ENCODE measurements around the gene CC2D2A. TPM values are rescaled to one million over a fixed set of nuclear protein-coding genes. Genes with fewer than 3 reads are reported as not detected.
A peak's percentile ranks its signal among the peaks of the same experiment; 100 is the strongest.

The CC2D2A gene
- total RNA-seq, 1 experiment from 2014 or later = 2.9 TPM

DNA sequence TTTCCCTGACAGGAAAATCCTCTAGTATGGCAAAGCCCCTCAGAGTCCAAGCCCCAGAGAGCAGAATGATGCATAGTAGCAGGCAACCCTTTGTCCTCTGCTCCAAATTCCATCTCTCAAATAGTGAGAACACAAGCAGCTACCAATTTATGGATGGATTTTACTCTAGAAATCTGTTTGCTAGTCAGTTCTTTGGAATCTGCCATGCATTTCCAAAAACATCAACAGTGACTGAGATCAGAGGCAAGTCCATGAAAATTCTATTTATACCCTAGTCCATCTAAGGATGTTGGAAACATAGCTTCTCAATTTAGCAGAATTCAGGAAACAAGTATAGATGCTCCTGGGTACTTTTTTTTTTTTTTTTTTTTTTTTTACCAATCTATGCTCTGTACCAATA, 10.0 kb upstream of the CC2D2A start:
- DNase-seq (ENCODE audit: low spot score) = no peak

DNA sequence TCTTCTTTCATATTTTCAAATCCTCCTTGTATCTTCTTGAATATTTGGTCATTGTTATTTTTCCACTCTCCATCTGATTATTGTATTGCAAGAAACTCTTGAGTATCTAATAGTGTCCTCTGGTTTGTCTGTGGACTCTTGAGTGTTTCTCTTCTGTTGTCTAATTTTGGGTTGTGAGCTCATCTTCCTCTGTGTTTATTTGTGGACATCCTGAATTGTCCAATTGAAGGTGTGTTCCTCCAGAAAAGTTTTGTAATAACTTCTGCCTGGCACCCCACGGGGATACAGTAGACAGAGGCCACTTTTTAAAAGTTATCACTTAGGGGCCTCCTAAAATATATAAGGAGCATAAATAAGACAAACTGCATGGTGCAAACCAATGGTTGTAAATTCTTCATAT, 3.1 kb upstream of the CC2D2A start:
- no peak for DNase-seq (ENCODE audit: low spot score)

DNA sequence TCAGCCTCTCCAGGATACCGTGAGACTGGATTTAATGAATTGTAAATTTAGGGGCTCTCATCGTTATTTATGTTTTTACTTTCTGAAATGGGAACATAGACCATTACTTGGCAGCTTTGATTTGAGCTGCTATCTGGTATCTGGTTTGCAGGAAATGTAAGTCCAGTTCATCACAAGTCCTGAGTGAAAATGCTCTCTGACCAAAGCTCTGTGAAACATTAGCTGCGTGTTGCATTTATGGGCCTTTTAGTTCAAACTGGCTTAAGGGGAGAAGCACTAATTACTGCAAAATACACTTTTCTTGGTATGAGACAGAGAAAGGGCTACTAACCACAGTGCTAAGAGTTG, 420 bp downstream of the CC2D2A start:
- no peak for DNase-seq (ENCODE audit: low spot score)

DNA sequence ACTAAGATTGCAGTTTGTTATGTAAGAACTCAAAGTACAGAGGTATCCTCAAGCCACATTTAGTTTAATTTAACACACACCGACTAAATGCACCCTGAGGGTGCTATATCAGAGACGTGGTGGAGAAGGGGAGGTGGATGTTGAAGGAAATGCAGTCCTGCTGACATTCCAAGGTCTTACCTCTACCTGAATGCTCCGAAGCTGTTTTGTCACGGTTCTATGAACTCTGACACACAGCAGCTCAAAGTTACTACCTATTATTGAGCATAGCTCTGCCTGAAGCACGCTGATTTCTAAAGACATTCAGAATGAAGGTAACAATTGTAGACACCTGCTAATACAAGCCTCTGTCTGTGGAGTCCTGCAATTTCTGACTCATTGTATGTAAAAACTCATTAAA, 6.7 kb downstream of the CC2D2A start:
- DNase-seq (ENCODE audit: low spot score) = no peak

DNA sequence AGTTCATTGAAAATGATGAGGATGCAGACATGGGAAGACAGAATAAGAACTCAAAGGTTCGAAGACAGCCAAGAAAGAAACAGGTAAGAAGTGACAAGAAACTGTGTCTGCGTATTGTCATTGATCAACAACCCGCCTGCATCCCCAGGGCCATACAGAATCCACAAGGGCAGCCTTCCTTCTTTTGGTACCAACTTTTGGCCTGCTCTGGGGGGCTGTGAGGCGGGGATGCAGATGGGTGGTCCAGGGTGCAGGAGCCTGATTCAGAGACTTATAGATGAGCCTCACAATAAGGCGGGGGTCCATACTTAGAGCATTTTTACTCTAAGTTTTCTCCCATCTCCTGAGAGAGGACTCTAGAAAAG, 9.0 kb downstream of the CC2D2A start:
- DNase-seq (ENCODE audit: low spot score) = no peak

DNA sequence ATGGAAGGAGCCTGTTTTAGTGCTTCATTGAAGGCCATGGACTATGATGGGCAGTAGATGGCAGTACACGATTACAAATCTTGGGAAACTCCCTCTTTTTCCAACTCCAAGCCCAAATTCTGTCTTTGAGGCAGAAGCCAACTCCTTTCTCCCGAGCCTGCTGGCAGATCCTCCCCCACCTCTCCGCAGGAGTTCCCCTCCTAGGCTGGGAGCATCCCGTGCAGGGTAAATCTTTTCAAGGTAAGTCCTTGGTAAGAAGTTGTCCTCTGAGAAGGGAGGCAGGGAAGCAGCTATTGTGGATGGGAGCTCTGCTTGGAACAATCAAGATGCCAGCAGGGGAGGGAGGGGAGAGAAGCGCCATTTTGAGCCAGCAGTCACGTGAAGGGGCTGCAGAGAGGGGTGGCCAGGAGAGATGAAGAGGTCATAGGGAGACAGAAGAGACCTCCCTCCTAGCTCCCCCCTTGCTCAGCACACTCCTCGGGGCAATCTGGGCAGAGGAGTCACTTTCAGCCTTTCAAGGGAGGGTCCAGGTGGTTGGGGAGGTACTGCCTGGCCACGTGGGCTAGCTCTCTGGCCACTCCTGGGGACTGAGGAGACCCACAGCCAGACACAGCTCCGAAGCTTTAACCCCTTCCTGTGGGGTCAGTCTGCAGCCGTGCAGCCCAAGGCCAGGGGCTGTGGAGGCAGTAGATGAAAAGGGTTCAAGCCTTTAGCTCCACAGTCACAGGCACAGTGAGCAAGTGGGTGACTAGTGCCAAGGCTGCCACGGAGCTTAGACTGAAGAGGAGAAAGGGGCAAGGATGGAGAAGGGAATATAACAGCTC, 9.6 kb downstream of the CC2D2A start:
- peak; percentile 87 for DNase-seq (ENCODE audit: low spot score)

DNA sequence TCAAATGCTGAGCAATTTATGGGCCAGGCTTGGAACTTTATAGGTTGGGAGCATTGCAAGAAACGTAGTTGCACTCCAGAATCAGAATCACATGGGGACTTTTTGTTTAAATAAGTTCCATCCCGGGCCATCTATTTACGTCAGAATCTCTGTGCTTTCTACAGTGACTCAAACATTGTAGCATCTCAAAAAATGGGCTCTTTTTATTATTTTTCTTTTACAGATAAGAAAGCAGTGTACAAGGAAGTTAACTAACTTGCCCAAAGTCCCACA, 10.2 kb downstream of the CC2D2A start:
- DNase-seq (ENCODE audit: low spot score) = no peak

DNA sequence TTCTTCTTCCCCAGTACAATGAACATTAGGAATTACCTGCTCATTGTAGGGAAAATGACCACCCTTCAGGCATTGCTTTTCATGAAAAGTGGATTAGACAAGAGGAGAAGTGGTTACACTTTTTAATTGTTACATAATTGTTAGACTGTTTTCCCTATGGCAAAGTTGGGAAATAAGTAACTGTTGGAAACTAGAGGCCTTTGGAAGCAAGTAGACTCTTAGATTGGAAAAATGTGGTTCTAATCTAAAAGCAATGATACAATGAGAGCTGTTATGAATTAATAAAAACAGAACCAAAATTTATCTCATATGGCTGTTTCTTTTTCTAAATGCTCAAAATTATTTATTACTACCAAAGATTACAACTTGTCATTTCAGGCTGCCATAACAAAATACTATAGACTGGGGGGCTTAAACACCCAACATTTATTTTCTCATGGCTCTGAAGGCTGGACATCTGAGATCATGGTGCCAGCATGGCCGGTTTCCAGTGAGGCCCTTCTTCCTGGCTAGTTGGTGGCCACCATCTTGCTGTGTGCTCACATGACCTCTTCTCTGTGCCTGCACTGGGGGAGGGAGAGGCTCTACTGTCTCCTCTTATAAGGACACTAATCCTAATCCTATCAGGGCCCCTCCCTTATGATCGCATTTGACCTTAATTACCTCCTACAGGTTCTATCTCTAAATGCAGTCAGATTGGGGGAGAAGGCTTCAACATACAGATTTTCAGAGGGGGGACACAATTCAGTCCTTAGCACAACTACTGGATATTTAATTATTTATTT, 12.5 kb downstream of the CC2D2A start:
- no peak for DNase-seq (ENCODE audit: low spot score)

DNA sequence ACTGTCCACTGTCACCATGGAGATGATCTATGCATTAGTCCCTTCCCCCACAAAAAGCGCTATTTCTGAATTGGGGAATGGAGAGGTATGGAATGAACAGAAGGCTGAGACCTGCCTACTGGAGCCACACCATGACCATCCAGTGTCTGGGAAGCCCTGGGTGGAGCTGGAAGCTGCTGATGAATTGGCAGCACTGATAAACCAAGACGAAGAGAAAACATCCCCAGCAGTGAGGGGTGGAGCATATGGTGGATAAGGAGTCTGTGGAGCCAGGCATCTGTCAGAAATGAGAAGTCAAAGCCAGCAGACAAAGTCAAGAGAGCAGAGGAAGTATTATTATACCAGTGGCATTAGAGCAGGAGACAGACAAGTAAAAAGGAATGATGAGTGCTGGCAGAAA, 13.2 kb downstream of the CC2D2A start:
- no peak for DNase-seq (ENCODE audit: low spot score)

DNA sequence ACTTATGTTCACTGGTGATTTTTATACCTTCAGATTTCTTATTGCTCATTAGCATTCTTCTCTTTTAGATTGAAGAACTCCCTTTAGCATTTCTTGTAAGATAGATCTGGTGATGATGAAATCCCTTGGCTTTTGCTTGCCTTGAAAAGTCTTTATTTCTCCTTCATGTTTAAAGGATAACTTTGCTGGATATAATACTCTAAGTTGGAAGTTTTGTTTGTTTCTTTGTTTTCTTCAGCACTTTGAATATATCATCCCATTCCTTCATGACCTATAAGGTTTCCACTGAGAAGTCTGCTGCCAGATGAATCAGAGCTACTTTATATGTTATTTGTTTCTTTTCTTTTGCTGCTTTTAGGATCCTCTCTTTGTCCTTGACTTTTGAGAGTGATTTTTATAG, 18.5 kb downstream of the CC2D2A start:
- no peak for DNase-seq (ENCODE audit: low spot score)

DNA sequence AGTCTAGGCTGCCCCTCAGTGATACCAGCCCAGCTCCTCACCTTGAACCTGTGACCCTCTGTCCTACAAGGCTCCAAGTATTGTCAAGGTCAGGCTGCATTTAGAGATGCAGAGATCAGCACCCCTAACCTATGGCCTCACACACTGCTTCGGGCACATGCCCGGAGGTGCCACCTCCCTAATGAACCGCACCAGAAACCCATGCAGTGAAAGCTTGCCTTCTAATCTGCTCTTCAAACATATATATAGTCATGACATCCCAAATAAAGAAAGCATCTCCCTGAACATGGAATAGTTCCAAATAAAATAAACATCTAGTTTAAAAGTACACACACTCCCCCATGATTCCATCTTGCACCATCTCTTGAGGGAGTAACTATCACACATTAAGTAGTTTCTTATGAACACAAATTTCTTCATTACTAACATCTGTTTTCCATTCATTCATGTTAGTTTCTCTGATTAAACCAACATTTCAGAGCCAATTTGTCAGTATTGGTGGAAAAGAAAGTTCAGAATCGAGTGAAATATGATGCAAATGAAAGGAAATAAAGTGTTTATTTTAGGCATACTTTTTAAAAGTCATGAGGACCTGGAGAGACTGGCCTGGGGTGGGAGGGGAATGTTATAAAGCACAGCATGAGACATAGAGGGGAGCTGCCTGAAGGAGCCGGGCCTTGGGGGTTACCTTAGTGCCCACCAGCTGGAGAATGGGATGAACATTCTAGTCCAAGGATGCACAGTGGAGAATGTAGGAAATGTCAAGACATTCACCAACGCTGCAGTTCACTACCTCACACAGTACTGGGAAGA, 19.2 kb downstream of the CC2D2A start:
- no peak for DNase-seq (ENCODE audit: low spot score)

DNA sequence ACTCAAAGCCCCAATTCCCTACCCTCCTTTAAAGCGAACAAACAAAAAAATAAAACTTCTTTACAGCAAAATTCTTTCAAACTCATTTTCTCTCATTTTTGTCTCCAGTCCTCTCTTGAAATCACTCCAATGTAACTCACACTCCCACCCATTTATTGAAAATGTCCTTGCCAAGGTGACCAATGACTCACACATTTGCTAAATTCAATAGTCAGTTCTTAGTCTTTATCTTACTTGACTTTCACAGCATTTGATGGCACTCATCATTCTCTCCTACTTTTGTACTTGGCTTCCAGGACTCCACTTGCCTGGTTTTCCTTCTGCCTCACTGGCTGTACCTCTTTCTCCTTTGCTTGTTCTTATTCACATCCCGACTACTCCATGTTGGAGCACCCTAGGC, 19.9 kb downstream of the CC2D2A start:
- DNase-seq (ENCODE audit: low spot score) = no peak

DNA sequence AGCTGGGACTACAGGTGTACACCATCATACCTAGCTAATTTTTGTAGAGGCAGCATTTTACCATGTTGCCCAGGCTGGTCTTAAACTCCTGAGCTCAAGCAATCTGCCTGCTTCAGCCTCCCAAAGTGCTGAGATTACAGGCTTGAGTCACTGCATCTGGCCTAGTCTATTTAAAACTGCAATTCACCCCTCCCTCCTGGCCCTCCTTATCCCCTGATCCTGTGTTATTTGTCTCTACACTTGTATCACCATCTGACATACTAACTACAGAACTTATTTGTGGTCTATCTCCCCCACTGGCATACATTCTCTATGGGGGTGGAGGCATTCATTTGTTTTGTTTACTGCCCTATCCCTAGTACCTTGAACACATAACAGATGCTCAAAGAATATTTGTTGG, 23.7 kb downstream of the CC2D2A start:
- no peak for DNase-seq (ENCODE audit: low spot score)

DNA sequence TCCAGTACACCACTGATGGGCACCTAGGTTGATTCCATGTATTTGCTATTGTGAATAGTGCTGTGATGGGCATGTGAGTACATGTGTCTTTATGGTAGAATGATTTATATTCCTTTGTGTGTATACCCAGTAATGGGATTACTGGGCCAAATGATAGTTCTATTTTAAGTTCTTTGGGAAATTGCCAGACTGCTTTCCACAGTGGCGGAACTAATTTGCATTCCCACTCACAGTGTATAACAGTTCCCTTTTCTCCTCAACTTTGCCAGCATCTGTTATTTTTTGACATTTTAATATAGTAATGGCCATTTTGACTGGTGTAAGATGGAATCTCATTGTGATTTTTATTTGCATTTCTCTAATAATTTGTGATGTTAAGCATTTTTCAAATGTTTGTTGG, 25.9 kb downstream of the CC2D2A start:
- no peak for DNase-seq (ENCODE audit: low spot score)

DNA sequence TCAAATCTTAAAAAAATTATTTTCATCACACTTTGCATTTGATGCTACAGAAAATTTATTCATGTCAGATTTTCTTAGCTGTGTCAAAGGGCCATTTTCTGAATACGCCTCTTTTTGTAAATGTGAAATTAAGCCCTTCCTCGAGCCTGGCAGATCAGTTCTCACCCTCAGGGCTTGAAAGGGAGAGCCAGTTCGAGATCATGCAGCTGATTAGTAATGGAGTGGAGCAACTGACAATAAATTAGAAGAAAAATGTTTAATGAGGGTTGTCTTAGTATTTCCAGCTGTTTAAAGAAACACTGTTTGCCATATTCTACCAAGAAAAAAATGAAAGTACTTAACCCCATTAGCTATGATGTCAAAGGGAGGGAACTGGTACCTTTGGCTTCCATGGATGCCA, 28.7 kb downstream of the CC2D2A start:
- DNase-seq (ENCODE audit: low spot score) = no peak

DNA sequence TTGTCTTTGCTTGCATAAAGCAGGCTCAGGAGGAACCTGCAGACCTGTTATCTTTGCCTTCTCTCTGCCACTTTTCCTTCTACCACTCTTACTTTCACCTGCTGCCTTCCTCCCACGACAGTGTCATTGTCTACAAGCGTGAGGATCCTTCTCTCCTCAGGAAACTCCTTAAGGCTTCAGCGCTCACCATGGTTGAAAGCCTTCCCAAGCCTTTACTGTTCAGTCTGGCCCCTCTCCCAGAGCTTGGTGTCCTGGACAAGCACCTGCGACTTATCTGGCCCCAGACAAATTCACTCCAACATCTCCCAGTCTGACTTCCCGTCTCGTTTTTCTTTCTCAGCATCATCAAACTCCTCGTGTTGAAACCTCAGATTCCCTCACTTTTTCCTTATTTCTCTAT, 31.0 kb downstream of the CC2D2A start:
- DNase-seq (ENCODE audit: low spot score) = no peak

DNA sequence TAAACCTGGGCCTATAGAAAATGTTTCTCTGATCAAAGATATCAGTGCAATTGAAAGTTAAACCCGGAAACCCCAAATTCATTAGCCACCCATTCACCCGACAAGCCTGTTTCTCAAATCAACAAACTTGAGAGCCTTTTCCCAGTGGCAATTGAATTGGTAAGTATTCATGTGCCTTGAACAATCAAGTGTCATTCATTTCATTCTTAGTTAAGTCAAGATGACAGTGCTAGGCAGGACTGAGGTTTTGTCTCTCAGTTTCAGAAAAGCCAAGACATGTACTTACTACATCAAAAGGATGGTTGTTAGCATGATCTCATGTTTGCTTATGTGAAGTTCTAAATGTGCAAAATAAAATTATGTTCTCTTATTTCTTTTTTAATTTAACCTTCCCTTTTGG, 32.3 kb downstream of the CC2D2A start:
- DNase-seq (ENCODE audit: low spot score) = no peak

DNA sequence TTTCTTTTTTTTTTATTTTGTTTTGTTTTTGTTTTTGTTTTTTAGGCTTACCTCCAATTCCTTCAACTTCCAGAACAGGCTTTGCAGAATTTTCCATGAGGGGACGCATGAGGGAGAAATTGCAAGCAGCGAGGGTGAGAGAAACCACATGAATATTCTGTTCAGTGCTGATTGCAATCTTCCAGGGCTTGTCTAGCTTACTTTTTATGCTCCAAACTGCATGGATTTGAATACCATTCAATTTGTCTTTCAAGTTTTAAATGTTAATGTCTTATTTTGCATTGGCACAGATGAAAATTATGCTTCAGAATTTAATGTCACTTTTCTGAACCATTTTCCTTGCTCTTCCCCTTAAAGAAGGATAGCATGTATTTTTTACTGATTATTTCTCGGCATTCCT, 32.7 kb downstream of the CC2D2A start:
- DNase-seq (ENCODE audit: low spot score) = no peak

DNA sequence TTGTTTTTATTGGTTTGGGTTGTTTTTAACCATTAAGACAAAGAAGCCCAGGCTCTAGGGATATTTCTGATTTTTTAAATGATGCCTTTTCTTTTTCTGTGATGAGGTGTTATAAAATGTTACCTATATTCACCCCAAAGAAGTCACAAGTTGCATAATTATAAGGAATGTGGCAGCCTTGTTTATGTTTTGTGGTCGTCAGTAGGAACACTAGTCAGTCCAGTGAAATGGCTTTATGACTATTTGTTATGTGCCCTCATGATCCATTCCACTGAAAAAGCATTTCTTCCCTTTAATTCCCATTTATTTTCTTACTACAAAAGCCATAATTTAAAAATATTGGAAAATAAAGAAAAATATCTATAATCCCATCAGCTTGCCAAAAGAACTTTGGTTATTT, 34.4 kb downstream of the CC2D2A start:
- no peak for DNase-seq (ENCODE audit: low spot score)

DNA sequence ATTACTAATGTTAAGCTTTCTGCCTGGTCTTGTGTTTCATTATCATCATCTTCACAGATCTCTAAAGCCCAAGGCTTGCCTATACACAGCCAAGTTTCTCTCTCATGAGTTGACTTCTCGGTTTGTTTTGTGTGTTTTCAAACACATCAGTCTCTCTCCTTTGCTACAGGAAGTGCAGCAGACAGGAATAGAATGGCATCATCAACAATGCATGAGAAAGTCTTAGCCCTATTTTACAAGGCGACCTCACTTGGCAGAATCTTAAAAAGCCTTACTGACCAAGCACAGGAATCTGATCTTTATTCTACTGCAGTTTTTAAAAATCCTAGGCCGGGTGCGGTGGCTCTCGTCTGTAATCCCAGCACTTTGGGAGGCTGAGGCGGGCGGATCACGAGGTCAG, 36.8 kb downstream of the CC2D2A start:
- DNase-seq (ENCODE audit: low spot score) = no peak

DNA sequence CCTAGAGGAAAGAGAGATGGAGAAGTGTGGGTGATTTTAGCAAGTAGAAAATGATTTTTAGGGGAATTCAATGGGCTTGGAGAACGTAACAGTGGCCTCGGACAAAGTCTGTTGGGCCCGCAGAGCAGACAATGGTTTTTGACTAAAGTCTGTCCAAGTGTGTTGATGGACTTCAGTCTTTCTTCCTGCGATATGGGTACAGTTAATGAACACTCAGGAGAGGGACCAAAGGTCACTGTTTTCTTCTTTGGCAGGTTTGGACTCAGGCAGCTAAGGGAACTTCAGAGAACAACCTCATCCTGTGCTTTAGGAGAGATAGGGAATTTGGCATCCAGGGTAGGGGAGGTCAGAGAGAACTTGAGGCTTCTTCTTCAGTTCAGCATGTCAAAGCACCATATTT, 38.0 kb downstream of the CC2D2A start:
- DNase-seq (ENCODE audit: low spot score) = no peak

DNA sequence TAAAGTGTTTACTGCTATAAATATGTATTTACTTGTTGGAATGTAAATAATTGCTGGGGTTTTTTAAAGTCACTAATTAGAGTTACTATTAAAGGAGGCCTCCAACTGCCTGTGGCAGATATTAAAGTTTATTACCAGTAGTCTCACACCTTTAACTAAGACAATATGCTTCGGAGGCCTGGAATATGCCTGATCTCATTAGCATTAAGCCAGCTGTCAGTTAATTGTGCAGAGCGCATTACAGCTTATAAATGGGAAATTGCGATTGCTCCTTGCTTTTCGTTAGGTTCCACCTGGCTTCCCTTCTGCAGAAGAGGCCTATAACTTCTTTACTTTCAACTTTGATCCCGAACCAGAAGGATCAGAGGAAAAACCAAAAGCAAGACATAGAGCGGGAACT, 41.3 kb downstream of the CC2D2A start:
- DNase-seq (ENCODE audit: low spot score) = no peak

DNA sequence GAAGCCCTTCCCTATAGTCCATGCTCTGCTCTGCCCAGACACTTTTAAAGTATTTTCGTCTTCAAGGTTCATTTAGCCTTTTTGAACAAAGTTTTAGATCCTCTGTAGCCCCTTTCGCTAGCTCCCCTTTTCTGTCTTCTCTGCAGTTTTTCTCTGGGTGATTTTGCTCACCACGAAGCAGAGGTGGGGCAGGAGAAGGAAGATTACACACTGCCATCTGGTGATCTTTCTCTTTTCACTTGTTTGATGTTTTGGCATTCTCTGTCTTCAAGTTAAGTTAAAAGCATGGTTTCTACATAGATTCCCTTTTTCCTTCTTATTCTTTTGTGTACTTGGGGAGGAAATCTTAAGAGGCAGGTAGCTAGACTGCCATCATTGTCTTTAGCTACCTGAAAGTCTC, 43.9 kb downstream of the CC2D2A start:
- DNase-seq (ENCODE audit: low spot score) = no peak
